HCT116 (cell line): Measurements from ENCODE around the gene CELF3.

Source experiments
- POLR2AphosphoS5 ChIP-seq: IDR thresholded peaks from 2 replicates; pipeline ENCODE4 v1.6.1; 2011; ENCODE audit warnings: mild to moderate bottlenecking, low read depth, low read length, moderate library complexity
- TCF7L2 ChIP-seq: IDR thresholded peaks from 2 replicates; pipeline ENCODE4 v1.7.0; 2011; ENCODE audit warnings: borderline replicate concordance, inconsistent platforms; ENCODE audit not compliant: insufficient read depth, insufficient read length; ENCODE audit errors: extremely low read depth
- TF ChIP-seq, protein P1 (sequence below), 3 experiments: fragments of 200-600 bp in 1 of 3; sonication (generic) in 1 of 3; IDR thresholded peaks in 2 of 3; conservative IDR thresholded peaks in 1 of 3; 2 replicates each; pipeline ENCODE4 v1.5.1; 2012 to 2017; ENCODE audit warnings: low read depth in 2 of 3, low read length in 2 of 3, antibody characterized with exemption in 1 of 3, borderline replicate concordance in 1 of 3, control low read depth in 1 of 3, mild to moderate bottlenecking in 1 of 3, mixed read lengths in 1 of 3, mixed run types in 1 of 3, moderate library complexity in 1 of 3; ENCODE audit not compliant: insufficient read depth in 1 of 3
- TF ChIP-seq, protein P2 (sequence below): IDR thresholded peaks from 2 replicates; pipeline ENCODE4 v1.6.1; 2011; ENCODE audit warnings: mild to moderate bottlenecking, low read length, moderate library complexity; ENCODE audit not compliant: insufficient replicate concordance; ENCODE audit errors: extremely low read depth

DNA sequence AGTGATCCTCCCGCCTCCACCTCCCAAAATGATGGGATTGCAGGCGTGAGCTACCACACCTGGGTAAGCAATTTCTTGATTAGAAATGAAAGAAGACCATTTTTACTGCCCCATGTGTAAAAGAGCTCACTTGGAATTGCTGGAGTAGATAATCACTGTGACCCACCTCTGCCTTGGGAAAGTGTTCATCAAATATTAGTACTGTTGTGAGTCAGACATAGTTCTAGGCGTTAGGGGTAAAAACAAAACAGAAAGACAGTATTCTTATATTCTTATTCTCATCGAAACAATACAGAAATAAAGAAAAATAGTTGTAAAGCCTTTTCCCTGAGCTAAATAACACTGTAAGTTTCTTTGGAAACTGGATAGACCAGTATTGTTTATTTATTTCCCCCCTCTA, 36.2 kb downstream of the CELF3 start:
- TF ChIP-seq, protein P1, sequence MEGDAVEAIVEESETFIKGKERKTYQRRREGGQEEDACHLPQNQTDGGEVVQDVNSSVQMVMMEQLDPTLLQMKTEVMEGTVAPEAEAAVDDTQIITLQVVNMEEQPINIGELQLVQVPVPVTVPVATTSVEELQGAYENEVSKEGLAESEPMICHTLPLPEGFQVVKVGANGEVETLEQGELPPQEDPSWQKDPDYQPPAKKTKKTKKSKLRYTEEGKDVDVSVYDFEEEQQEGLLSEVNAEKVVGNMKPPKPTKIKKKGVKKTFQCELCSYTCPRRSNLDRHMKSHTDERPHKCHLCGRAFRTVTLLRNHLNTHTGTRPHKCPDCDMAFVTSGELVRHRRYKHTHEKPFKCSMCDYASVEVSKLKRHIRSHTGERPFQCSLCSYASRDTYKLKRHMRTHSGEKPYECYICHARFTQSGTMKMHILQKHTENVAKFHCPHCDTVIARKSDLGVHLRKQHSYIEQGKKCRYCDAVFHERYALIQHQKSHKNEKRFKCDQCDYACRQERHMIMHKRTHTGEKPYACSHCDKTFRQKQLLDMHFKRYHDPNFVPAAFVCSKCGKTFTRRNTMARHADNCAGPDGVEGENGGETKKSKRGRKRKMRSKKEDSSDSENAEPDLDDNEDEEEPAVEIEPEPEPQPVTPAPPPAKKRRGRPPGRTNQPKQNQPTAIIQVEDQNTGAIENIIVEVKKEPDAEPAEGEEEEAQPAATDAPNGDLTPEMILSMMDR (IDR thresholded peaks at IDR 0.05 in 2 of 3, conservative IDR thresholded peaks at IDR 0.05 in 1 of 3; ENCODE audit: borderline replicate concordance in 1 of 3, insufficient read depth in 1 of 3, low read depth in 2 of 3, low read length in 2 of 3) = no peak
- TF ChIP-seq POLR2AphosphoS5 (no peak), TCF7L2 (no peak)
- TF ChIP-seq, protein P2, sequence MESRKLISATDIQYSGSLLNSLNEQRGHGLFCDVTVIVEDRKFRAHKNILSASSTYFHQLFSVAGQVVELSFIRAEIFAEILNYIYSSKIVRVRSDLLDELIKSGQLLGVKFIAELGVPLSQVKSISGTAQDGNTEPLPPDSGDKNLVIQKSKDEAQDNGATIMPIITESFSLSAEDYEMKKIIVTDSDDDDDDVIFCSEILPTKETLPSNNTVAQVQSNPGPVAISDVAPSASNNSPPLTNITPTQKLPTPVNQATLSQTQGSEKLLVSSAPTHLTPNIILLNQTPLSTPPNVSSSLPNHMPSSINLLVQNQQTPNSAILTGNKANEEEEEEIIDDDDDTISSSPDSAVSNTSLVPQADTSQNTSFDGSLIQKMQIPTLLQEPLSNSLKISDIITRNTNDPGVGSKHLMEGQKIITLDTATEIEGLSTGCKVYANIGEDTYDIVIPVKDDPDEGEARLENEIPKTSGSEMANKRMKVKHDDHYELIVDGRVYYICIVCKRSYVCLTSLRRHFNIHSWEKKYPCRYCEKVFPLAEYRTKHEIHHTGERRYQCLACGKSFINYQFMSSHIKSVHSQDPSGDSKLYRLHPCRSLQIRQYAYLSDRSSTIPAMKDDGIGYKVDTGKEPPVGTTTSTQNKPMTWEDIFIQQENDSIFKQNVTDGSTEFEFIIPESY = no peak
